A673 (cell line): Measurements from ENCODE around the gene OXGR1. TPM values are rescaled to one million over a fixed set of nuclear protein-coding genes. Genes with fewer than 3 reads are reported as not detected.
"Not testable (repeated sequence)": the region's sequence is repeated elsewhere in the genome, so short reads cannot be mapped to it uniquely, and the experiment has no call there.

Experiments
- BruUV-seq: library from RNA; stranded (reverse); fragments of 400-500 nt; replicated peaks from 2 replicates; lab custom pipeline; 2021; lab: Mats Ljungman, UMichigan
- CTCF ChIA-PET: fragments of 300-600 bp; sonication (Branson Sonifier 250); formaldehyde crosslinking; loops from one replicate; lab custom pipeline; 2022; ENCODE audit warnings: antibody characterized with exemption; lab: Charles Lee
- POLR2A ChIA-PET: fragments of 300-600 bp; sonication (Branson Sonifier 250); formaldehyde crosslinking; loops from one replicate; lab custom pipeline; 2022; ENCODE audit warnings: antibody characterized with exemption; ENCODE audit not compliant: low non-redundant PET; lab: Charles Lee
- DNase-seq: peaks from one replicate; pipeline ENCODE4 v3.0.0-alpha.2; 2015; ENCODE audit warnings: low spot score
- H3K27ac ChIP-seq: fragments of 200-600 bp; sonication (generic); 2 replicates; pipeline ENCODE4 v1.5.1; 2016; ENCODE audit warnings: mixed run types, low read depth, mild to moderate bottlenecking, mixed read lengths, antibody characterized with exemption, low read length; ENCODE audit not compliant: poor library complexity, severe bottlenecking
- H3K27me3 ChIP-seq: fragments of 200-600 bp; sonication (generic); replicated peaks from 2 replicates; pipeline ENCODE4 v1.6.1; 2017; ENCODE audit warnings: mixed run types, low read depth, mild to moderate bottlenecking, mixed read lengths, antibody characterized with exemption, low read length; ENCODE audit not compliant: insufficient read depth, poor library complexity
- H3K36me3 ChIP-seq: fragments of 200-600 bp; sonication (generic); 2 replicates; pipeline ENCODE4 v1.6.1; 2016; ENCODE audit warnings: mixed run types, mild to moderate bottlenecking, mixed read lengths, antibody characterized with exemption, low read length; ENCODE audit not compliant: insufficient read depth, poor library complexity, severe bottlenecking
- H3K4me1 ChIP-seq: fragments of 200-600 bp; sonication (generic); 2 replicates; pipeline ENCODE4 v1.6.1; 2017; ENCODE audit warnings: mixed run types, mild to moderate bottlenecking, mixed read lengths, antibody characterized with exemption, low read length; ENCODE audit not compliant: insufficient read depth, poor library complexity, severe bottlenecking
- H3K4me3 ChIP-seq: fragments of 200-600 bp; sonication (generic); 2 replicates; pipeline ENCODE4 v1.5.1; 2016; ENCODE audit warnings: low read depth, mixed run types, mild to moderate bottlenecking, mixed read lengths, low read length; ENCODE audit not compliant: poor library complexity, severe bottlenecking
- H3K9me3 ChIP-seq: fragments of 200-600 bp; sonication (generic); 2 replicates; pipeline ENCODE4 v1.6.1; 2016; ENCODE audit warnings: mixed run types, low read depth, mild to moderate bottlenecking, mixed read lengths, antibody characterized with exemption, low read length; ENCODE audit not compliant: poor library complexity, severe bottlenecking
- CTCF ChIP-seq: fragments of 300-800, 200-600 bp; sonication (generic); conservative IDR thresholded peaks from 2 replicates; pipeline ENCODE4 v1.5.1; 2017; ENCODE audit warnings: low read depth, mild to moderate bottlenecking, antibody characterized with exemption, low read length, moderate library complexity, mixed read lengths
- EZH2 ChIP-seq: fragments of 200-600 bp; sonication (generic); IDR thresholded peaks from 2 replicates; pipeline ENCODE4 v1.6.1; 2017; ENCODE audit warnings: borderline replicate concordance, low read depth, mild to moderate bottlenecking, mixed read lengths, antibody characterized with exemption, low read length; ENCODE audit not compliant: poor library complexity, severe bottlenecking
- intact Hi-C: fragments of 100-400 bp; cut with micrococcal nuclease; formaldehyde crosslinking; loops from one replicate; pipeline ENCODE4 v1.10.0; 2022; ENCODE audit not compliant: unreplicated experiment
- total RNA-seq: library from RNA; stranded (reverse); gene quantifications from 2 replicates; pipeline ENCODE4 v1.2.3, GENCODE V29; 2021

Gene OXGR1
- total RNA-seq, 1 experiment from 2014 or later: not detected

- TF ChIP-seq EZH2: no peak
- peak; percentile 86 for TF ChIP-seq CTCF
- H3K36me3 ChIP-seq: no peaks in the 10 kb centered on the region
- no peak overlapping the region for H3K4me3 ChIP-seq
- CTCF ChIA-PET: no interaction called here
- BruUV-seq: no TSS peak
- POLR2A ChIA-PET: no interaction called here
- H3K27me3 ChIP-seq: no peaks in the 10 kb centered on the region
- H3K4me1 ChIP-seq: no peaks in the 10 kb centered on the region
- no peak overlapping the region for H3K27ac ChIP-seq
- no peaks in the 10 kb centered on the region for H3K9me3 ChIP-seq
- intact Hi-C loops: no loop called here
- DNase-seq: peak; percentile 73
These were observed 34.4 kb upstream of the OXGR1 start for GRCh38 chr13:97028441-97029299.

GRCh38 chr13:97027162-97027554 lies 32.9 kb upstream of the OXGR1 start:
- TF ChIP-seq CTCF: no peak
- POLR2A ChIA-PET: no interaction called here
- DNase-seq: no peak
- intact Hi-C loops: no loop called here
- no TSS peak for BruUV-seq
- Histone ChIP-seq H3K36me3 (no peaks in the 10 kb centered on the region), H3K4me1 (no peaks in the 10 kb centered on the region), H3K27me3 (peaks cover 14% of the 10 kb centered on the region), H3K4me3 (no peak overlapping the region), H3K9me3 (no peaks in the 10 kb centered on the region), H3K27ac (no peak overlapping the region)
- CTCF ChIA-PET: no interaction called here

GRCh38 chr13:97026531-97027161 lies 32.4 kb upstream of the OXGR1 start:
- no peaks in the 10 kb centered on the region for H3K4me1 ChIP-seq
- no peak for DNase-seq
- no peak overlapping the region for H3K4me3 ChIP-seq
- H3K9me3 ChIP-seq: no peaks in the 10 kb centered on the region
- BruUV-seq: no TSS peak
- no peak for TF ChIP-seq CTCF
- TF ChIP-seq EZH2: no peak
- intact Hi-C loops: no loop called here
- ChIA-PET CTCF (no interaction called here), POLR2A (no interaction called here)
- H3K27ac ChIP-seq: no peak overlapping the region
- H3K36me3 ChIP-seq: no peaks in the 10 kb centered on the region
- peaks cover 18% of the 10 kb centered on the region for H3K27me3 ChIP-seq

- H3K27me3 ChIP-seq: peaks cover 46% of the 10 kb centered on the region
- CTCF ChIA-PET, H3K36me3 ChIP-seq, H3K4me3 ChIP-seq, H3K4me1 ChIP-seq, BruUV-seq, H3K9me3 ChIP-seq, intact Hi-C loops, H3K27ac ChIP-seq, DNase-seq, POLR2A ChIA-PET: not testable (repeated sequence)
These were observed 29.5 kb upstream of the OXGR1 start for GRCh38 chr13:97023812-97024211.
